Endothelial cell of umbilical vein (primary cell): ENCODE data around the gene G3BP2. TPM values are rescaled to one million over a fixed set of nuclear protein-coding genes. Genes with fewer than 3 reads are reported as not detected.

ENCODE experiments used
- BruUV-seq: library from RNA; stranded (reverse); fragments of 400-500 nt; replicated peaks from 2 replicates; lab custom pipeline; 2021; lab: Mats Ljungman, UMichigan
- CTCF ChIA-PET: fragments of 300-600, 350-600 bp; sonication (Branson Sonifier 250); formaldehyde crosslinking; loops from one replicate; lab custom pipeline; 2021; ENCODE audit warnings: antibody characterized with exemption, inconsistent platforms; lab: Charles Lee
- POLR2A ChIA-PET: fragments of 300-600, 350-600 bp; sonication (Branson Sonifier 250); formaldehyde crosslinking; loops from one replicate; lab custom pipeline; 2021; ENCODE audit warnings: antibody characterized with exemption, inconsistent platforms; lab: Charles Lee
- DNase-seq: peaks from one replicate; pipeline ENCODE4 v3.0.0-alpha.2; 2011; ENCODE audit warnings: low read depth, low spot score
- FAIRE-seq: peaks from 2 replicates; lab custom pipeline; 2011; peaks lifted over from hg19 to GRCh38; lab: Jason Lieb, UNC
- H2AFZ ChIP-seq: 2 replicates; pipeline ENCODE4 v1.6.0; 2012; ENCODE audit warnings: low read depth, low read length, control low read depth, inconsistent platforms
- H3K27ac ChIP-seq: 2 replicates; pipeline ENCODE4 v1.5.1; 2011; ENCODE audit warnings: low read depth, mild to moderate bottlenecking, control low read depth, low read length, moderate library complexity; ENCODE audit not compliant: insufficient read depth
- H3K27me3 ChIP-seq, 2 experiments: 2 replicates each; pipeline versions ENCODE4 v1.6.0 to v1.6.1; 2011; ENCODE audit warnings: low read length in 2 of 2, mixed read lengths in 1 of 2; ENCODE audit not compliant: control insufficient read depth in 2 of 2, insufficient read depth in 2 of 2
- H3K36me3 ChIP-seq, 2 experiments: 2 replicates in 1 of 2; 3 replicates in 1 of 2; pipeline ENCODE4 v1.5.1; 2011; ENCODE audit warnings: low read length in 2 of 2, mild to moderate bottlenecking in 1 of 2, moderate library complexity in 1 of 2; ENCODE audit not compliant: control insufficient read depth in 2 of 2, insufficient read depth in 2 of 2; ENCODE audit errors: extremely low read depth in 1 of 2
- H3K4me1 ChIP-seq: 3 replicates; pipeline ENCODE4 v1.5.1; 2011; ENCODE audit warnings: mild to moderate bottlenecking, low read length; ENCODE audit not compliant: control insufficient read depth, insufficient read depth; ENCODE audit errors: extremely low read depth
- H3K4me2 ChIP-seq: 2 replicates; pipeline ENCODE4 v1.6.1; 2011; ENCODE audit warnings: low read length, control low read depth, mixed read lengths; ENCODE audit not compliant: insufficient read depth
- H3K4me3 ChIP-seq, 3 experiments: fragments of 200-600 bp in 1 of 3; sonication (generic), shearing (Covaris generic) in 1 of 3; replicated peaks in 1 of 3; 2 replicates each; pipeline ENCODE4 v1.5.1; 2011 to 2016; ENCODE audit warnings: control low read depth in 3 of 3, low read length in 3 of 3, mild to moderate bottlenecking in 2 of 3, inconsistent platforms in 1 of 3, low read depth in 1 of 3, moderate library complexity in 1 of 3; ENCODE audit not compliant: insufficient read depth in 1 of 3
- H3K79me2 ChIP-seq: 2 replicates; pipeline ENCODE4 v1.6.0; 2012; ENCODE audit warnings: low read length, inconsistent platforms; ENCODE audit not compliant: control insufficient read depth, insufficient read depth
- H3K9ac ChIP-seq: replicated peaks from 2 replicates; pipeline ENCODE3; 2011; ENCODE audit warnings: low read length, control low read depth; ENCODE audit not compliant: insufficient read depth; ENCODE audit errors: extremely low read depth
- H3K9me1 ChIP-seq: replicated peaks from 3 replicates; pipeline ENCODE4 v1.6.0; 2011; ENCODE audit warnings: mild to moderate bottlenecking, low read length; ENCODE audit not compliant: control insufficient read depth, insufficient read depth; ENCODE audit errors: extremely low read depth
- H3K9me3 ChIP-seq: replicated peaks from 2 replicates; pipeline ENCODE4 v1.5.1; 2012; ENCODE audit warnings: low read length, inconsistent platforms; ENCODE audit not compliant: control insufficient read depth, insufficient read depth
- H4K20me1 ChIP-seq: replicated peaks from 2 replicates; pipeline ENCODE3; 2011; ENCODE audit warnings: mild to moderate bottlenecking, low read length; ENCODE audit not compliant: control insufficient read depth, insufficient read depth; ENCODE audit errors: extremely low read depth
- FOS ChIP-seq: IDR thresholded peaks from 2 replicates; pipeline ENCODE4 v1.6.1; 2011; ENCODE audit warnings: mild to moderate bottlenecking, low read length, moderate library complexity, borderline replicate concordance; ENCODE audit not compliant: insufficient read depth
- GATA2 ChIP-seq: IDR thresholded peaks from 2 replicates; pipeline ENCODE4 v1.7.0; 2011; ENCODE audit warnings: low read depth, mild to moderate bottlenecking, moderate library complexity, mixed read lengths, low read length; ENCODE audit not compliant: insufficient read length, insufficient read depth
- MYC ChIP-seq: IDR thresholded peaks from one replicate; pipeline ENCODE4 v1.6.1; 2011; ENCODE audit warnings: mild to moderate bottlenecking, low read depth, low read length
- POLR2A ChIP-seq: IDR thresholded peaks from 2 replicates; pipeline ENCODE4 v1.6.1; 2012; ENCODE audit warnings: low read depth, mild to moderate bottlenecking, control low read depth, low read length
- POLR2AphosphoS5 ChIP-seq: IDR thresholded peaks from 2 replicates; pipeline ENCODE4 v1.6.1; 2012; ENCODE audit warnings: low read depth, mild to moderate bottlenecking, control low read depth, low read length, moderate library complexity; ENCODE audit not compliant: insufficient read depth
- dilution Hi-C: fragments of 300-500 bp; cut with MboI; formaldehyde crosslinking; loops from one replicate; pipeline ENCODE4 v1.15.0; 2019; ENCODE audit warnings: low sequenced_read_pairs; ENCODE audit not compliant: extremely low pct_ligation_motif_present
- intact Hi-C: fragments of 100-400 bp; cut with micrococcal nuclease; formaldehyde crosslinking; loops from one replicate; pipeline ENCODE4 v1.10.0; 2022
- polyA plus RNA-seq, 4 experiments: library from polyadenylated mRNA; depleted of rRNA in 3 of 4; stranded (reverse) in 3 of 4; unstranded in 1 of 4; fragments of >200 nt; gene quantifications; 2 replicates each; pipeline versions ENCODE4 v1.2.1 to v1.2.3, GENCODE V29; 2011 to 2012; ENCODE audit warnings: missing spikeins in 1 of 4
- total RNA-seq: library from RNA; stranded (reverse); gene quantifications from 2 replicates; pipeline ENCODE4 v1.2.3, GENCODE V29; 2021
- TF ChIP-seq, protein P1 (sequence below): IDR thresholded peaks from 2 replicates; pipeline ENCODE4 v1.6.1; 2011; ENCODE audit not compliant: insufficient read depth, insufficient read length
- TF ChIP-seq, protein P2 (sequence below), 2 donors: IDR thresholded peaks; 1 replicate in 1 of 2; 2 replicates in 1 of 2; pipeline ENCODE4 v1.5.1; 2011; ENCODE audit warnings: low read length in 2 of 2, mild to moderate bottlenecking in 2 of 2, moderate library complexity in 2 of 2, control low read depth in 1 of 2, inconsistent platforms in 1 of 2, low read depth in 1 of 2; ENCODE audit not compliant: insufficient read depth in 1 of 2; ENCODE audit errors: extremely low read depth in 1 of 2

G3BP2 gene
- total and polyA plus RNA-seq, 2 donors (not counting 3 experiments of a cell fraction or from before 2014, with no cell fraction given): 61.1 to 180 TPM

DNA sequence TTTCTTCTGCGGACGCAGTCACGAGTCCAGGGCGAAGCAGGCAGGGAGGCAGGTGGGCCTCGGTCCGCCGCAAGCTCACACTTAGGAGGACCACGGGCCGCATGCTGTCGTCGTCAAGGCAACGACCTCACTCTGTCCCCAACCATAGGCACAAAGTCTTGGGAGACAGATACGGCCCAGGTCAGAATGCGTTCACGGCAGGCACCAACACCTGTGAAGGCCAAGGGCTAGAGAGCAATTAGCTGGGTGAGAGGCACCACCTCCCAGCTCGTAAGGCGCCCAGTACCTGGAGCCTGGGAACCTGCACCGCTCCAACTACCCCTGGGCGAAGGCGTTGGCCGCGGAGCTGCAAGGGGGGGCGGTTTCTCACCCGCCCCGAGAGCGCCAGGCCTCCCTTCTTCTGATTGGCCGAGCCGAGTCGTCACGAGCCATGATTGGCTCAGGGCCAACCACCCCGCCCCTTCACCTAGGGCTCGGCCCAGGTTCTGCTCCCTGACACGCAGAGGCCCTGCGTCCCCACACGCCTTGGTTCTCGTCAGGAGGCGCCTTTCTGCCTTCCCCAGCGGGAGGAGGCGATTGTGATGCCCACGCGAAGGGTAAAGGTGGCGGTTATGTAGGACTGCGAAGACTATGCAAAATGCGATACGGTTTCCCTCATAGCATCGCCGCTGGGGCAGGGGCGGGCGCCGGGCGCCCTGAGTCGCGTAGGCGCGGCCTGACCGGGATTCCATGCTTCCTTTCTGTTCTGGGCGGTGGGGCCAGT lies 42.9 kb downstream of the G3BP2 start, which contains the start of gene CDKL2:
CDKL2 (minus strand) TSS at position 355 of the 763 bp plus-strand sequence. CDS start 4,540 bp downstream, outside the sequence.
- Histone ChIP-seq H4K20me1 (no peaks in the 10 kb centered on the region), H3K27me3 (no peaks in the 10 kb centered on the region), H3K9me3 (no peaks in the 10 kb centered on the region), H3K27ac (no peak within 1 kb of the TSS), H3K4me3 (peak within 1 kb of the TSS; percentile 8 to 58 (median 53)), H2AFZ (peak within 1 kb of the TSS; percentile 94), H3K9ac (peak within 1 kb of the TSS; percentile 22), H3K9me1 (no peaks in the 10 kb centered on the region), H3K4me2 (peak within 1 kb of the TSS; percentile 62), H3K4me1 (peaks cover 4% of the 10 kb centered on the region), H3K36me3 (no peaks in the 10 kb centered on the region), H3K79me2 (no peaks in the 10 kb centered on the region)
- CTCF ChIA-PET: interaction anchor here (0.7 kb wide), 1 partner anchor 218 kb away, joined by 3 read pairs; no protein-coding TSS in a partner anchor
- no peak for TF ChIP-seq FOS
- no peak for TF ChIP-seq POLR2AphosphoS5
- TF ChIP-seq, protein P1, sequence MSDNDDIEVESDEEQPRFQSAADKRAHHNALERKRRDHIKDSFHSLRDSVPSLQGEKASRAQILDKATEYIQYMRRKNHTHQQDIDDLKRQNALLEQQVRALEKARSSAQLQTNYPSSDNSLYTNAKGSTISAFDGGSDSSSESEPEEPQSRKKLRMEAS: no peak
- TF ChIP-seq MYC: no peak
- no peak for TF ChIP-seq POLR2A
- TF ChIP-seq GATA2: no peak
- TF ChIP-seq, protein P2, sequence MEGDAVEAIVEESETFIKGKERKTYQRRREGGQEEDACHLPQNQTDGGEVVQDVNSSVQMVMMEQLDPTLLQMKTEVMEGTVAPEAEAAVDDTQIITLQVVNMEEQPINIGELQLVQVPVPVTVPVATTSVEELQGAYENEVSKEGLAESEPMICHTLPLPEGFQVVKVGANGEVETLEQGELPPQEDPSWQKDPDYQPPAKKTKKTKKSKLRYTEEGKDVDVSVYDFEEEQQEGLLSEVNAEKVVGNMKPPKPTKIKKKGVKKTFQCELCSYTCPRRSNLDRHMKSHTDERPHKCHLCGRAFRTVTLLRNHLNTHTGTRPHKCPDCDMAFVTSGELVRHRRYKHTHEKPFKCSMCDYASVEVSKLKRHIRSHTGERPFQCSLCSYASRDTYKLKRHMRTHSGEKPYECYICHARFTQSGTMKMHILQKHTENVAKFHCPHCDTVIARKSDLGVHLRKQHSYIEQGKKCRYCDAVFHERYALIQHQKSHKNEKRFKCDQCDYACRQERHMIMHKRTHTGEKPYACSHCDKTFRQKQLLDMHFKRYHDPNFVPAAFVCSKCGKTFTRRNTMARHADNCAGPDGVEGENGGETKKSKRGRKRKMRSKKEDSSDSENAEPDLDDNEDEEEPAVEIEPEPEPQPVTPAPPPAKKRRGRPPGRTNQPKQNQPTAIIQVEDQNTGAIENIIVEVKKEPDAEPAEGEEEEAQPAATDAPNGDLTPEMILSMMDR (IDR thresholded peaks at IDR 0.05; ENCODE audit: extremely low read depth in 1 of 2, insufficient read depth in 1 of 2, low read depth in 1 of 2, low read length in 2 of 2): no peak
- no TSS peak for BruUV-seq
- POLR2A ChIA-PET: no interaction called here
- DNase-seq: peak; percentile 71
- peak; percentile 52 for FAIRE-seq
- dilution Hi-C loops (no loop called here), intact Hi-C loops (no loop called here)
